Right lobe of liver (tissue), 6 donors: Measurements from ENCODE around the gene SMARCD1. TPM values are rescaled to one million over a fixed set of nuclear protein-coding genes. Genes with fewer than 3 reads are reported as not detected.

Source experiments
- ATAC-seq, 4 donors: fragments of 200-7000 bp; cut with Tn5 transposase; one replicate each; pipeline ENCODE4 v1.9.1; 2020; ENCODE audit warnings: mild to moderate bottlenecking in 4 of 4, moderate library complexity in 4 of 4
- DNase-seq, 3 donors: peaks; one replicate each; pipeline ENCODE4 v3.0.0-alpha.2; 2020
- H3K27ac ChIP-seq, 3 donors: fragments of 200-600 bp; one replicate each; pipeline ENCODE4 v1.8.0; 2022
- H3K27me3 ChIP-seq, 2 donors: fragments of 200-600 bp; one replicate each; pipeline ENCODE4 v1.8.0; 2022
- H3K36me3 ChIP-seq, 4 donors: fragments of 200-600 bp; sonication (generic) in 1 of 4; one replicate each; pipeline versions ENCODE4 v1.5.1 to v1.8.0; 2017 to 2022; ENCODE audit warnings: control low read depth in 1 of 4
- H3K4me1 ChIP-seq, 4 donors: fragments of 200-600 bp; sonication (generic) in 1 of 4; one replicate each; pipeline versions ENCODE4 v1.5.1 to v1.8.0; 2017 to 2022; ENCODE audit warnings: control low read depth in 1 of 4
- H3K4me3 ChIP-seq, 3 donors: fragments of 200-600 bp; one replicate each; pipeline ENCODE4 v1.8.0; 2022
- H3K9me3 ChIP-seq, 4 donors: fragments of 200-600 bp; sonication (generic) in 1 of 4; one replicate each; pipeline versions ENCODE4 v1.5.1 to v1.8.0; 2017 to 2022; ENCODE audit warnings: control low read depth in 1 of 4
- CTCF ChIP-seq, 4 donors: fragments of 200-600 bp in 3 of 4; fragments of 450-650 bp in 1 of 4; IDR thresholded peaks; one replicate each; pipeline versions ENCODE4 v1.5.1 to v1.8.0; 2016 to 2022; ENCODE audit warnings: antibody characterized with exemption in 4 of 4, mild to moderate bottlenecking in 2 of 4
- POLR2A ChIP-seq: fragments of 450-650 bp; IDR thresholded peaks from one replicate; pipeline ENCODE4 v1.6.1; 2017; ENCODE audit warnings: antibody characterized with exemption, mild to moderate bottlenecking
- WGBS: methylation state at CpG from one replicate; pipeline ENCODE4 v1.1.6; 2018; ENCODE audit warnings: low coverage, low lambda C conversion rate; ENCODE audit not compliant: insufficient coverage; ENCODE audit errors: missing lambda C conversion rate; 5-methylcytosine and 5-hydroxymethylcytosine counted together
- intact Hi-C, 2 donors: fragments of 100-400 bp; cut with DNase I; formaldehyde crosslinking; loops; one replicate each; pipeline versions ENCODE4 v1.11.2 to v1.14.1; 2022
- total RNA-seq, 6 experiments: library from RNA; depleted of rRNA in 2 of 6; stranded (reverse); fragments of >200 nt in 2 of 6; fragmentation: NEBNext Ultra II Directional in 3 of 6; extraction: Animal tissue kit (Norgen Biotek cat#: 25700) in 3 of 6; gene quantifications; one replicate each; pipeline versions ENCODE4 v1.1.0 to v1.2.4, GENCODE V29; 2016 to 2023
- donor health status: DM: no; HTN: yes; CAD: no.
- donor health status: DM: no; HTN: no; CAD: no.
- donor health status: DM: no; HTN: no; CAD: no.
- donor health status: DM: no; HTN: yes; CAD: no.
- donor health status: DM: no; HTN: yes; CAD: no.

Gene SMARCD1
- total RNA-seq, 6 experiments from 2014 or later: 13.3 to 35.0 (median 16.4) TPM

GRCh38 chr12:50089730-50090129, 4.6 kb downstream of the SMARCD1 start:
- intact Hi-C loops: no loop called here
- 90% methylated on average over 4 of the region's 7 CpGs for WGBS
- no peaks in the 10 kb centered on the region for H3K27me3 ChIP-seq
- peaks cover 2 to 78% (median 32%) of the 10 kb centered on the region in 4 donors for H3K36me3 ChIP-seq
- H3K27ac ChIP-seq: no peak overlapping the region
- no peak for ATAC-seq
- TF ChIP-seq CTCF (IDR thresholded peaks at IDR 0.05) (no peak), POLR2A (no peak)
- H3K4me1 ChIP-seq: peaks cover 0 to 5% (median 0%) of the 10 kb centered on the region in 4 donors
- DNase-seq: peak in 1 of 3 donors; percentile 18
- no peaks in the 10 kb centered on the region for H3K9me3 ChIP-seq
- H3K4me3 ChIP-seq: no peak overlapping the region

- Histone ChIP-seq H3K4me3 (no peak overlapping the region), H3K4me1 (peaks cover 0 to 5% (median 0%) of the 10 kb centered on the region in 4 donors), H3K27me3 (no peaks in the 10 kb centered on the region), H3K9me3 (no peaks in the 10 kb centered on the region), H3K36me3 (peaks cover 5 to 85% (median 37%) of the 10 kb centered on the region in 4 donors), H3K27ac (no peak overlapping the region)
- DNase-seq: no peak
- TF ChIP-seq POLR2A (no peak), CTCF (IDR thresholded peaks at IDR 0.05) (no peak)
- no peak for ATAC-seq
- intact Hi-C loops: no loop called here
- 83% methylated on average over 4 of the region's 5 CpGs for WGBS
These were observed 5.2 kb downstream of the SMARCD1 start for GRCh38 chr12:50090391-50090790.

GRCh38 chr12:50097952-50098351, 12.8 kb downstream of the SMARCD1 start:
- intact Hi-C loops: no loop called here
- WGBS: 92% methylated on average over 3 of the region's 6 CpGs
- Histone ChIP-seq H3K27ac (no peak overlapping the region), H3K4me3 (no peak overlapping the region), H3K36me3 (peaks cover 5 to 68% (median 42%) of the 10 kb centered on the region in 4 donors), H3K9me3 (no peaks in the 10 kb centered on the region), H3K27me3 (no peaks in the 10 kb centered on the region), H3K4me1 (peaks cover 0 to 14% (median 6%) of the 10 kb centered on the region in 4 donors)
- ATAC-seq (no peak), DNase-seq (no peak)
- TF ChIP-seq CTCF (IDR thresholded peaks at IDR 0.05) (no peak), POLR2A (no peak)

- Histone ChIP-seq H3K27ac (no peak overlapping the region), H3K4me3 (no peak overlapping the region), H3K9me3 (no peaks in the 10 kb centered on the region), H3K36me3 (peaks cover 5 to 54% (median 37%) of the 10 kb centered on the region in 4 donors), H3K4me1 (peaks cover 0 to 22% (median 9%) of the 10 kb centered on the region in 4 donors), H3K27me3 (no peaks in the 10 kb centered on the region)
- intact Hi-C loops: no loop called here
- TF ChIP-seq CTCF (IDR thresholded peaks at IDR 0.05): no peak
- no peak for TF ChIP-seq POLR2A
- ATAC-seq: no peak
- 85% methylated on average over 5 of the region's 5 CpGs for WGBS
- peak in 1 of 3 donors; percentile 7 for DNase-seq
These were observed 14.3 kb downstream of the SMARCD1 start for GRCh38 chr12:50099302-50100008.
